Epidermal melanocyte (primary cell): Measurements from ENCODE around the gene HRH2.

ENCODE experiments used
- DNase-seq: peaks from one replicate; pipeline ENCODE4 v3.0.0; 2011; ENCODE audit warnings: low spot score; ENCODE audit not compliant: insufficient read length

The HRH2 gene

DNA sequence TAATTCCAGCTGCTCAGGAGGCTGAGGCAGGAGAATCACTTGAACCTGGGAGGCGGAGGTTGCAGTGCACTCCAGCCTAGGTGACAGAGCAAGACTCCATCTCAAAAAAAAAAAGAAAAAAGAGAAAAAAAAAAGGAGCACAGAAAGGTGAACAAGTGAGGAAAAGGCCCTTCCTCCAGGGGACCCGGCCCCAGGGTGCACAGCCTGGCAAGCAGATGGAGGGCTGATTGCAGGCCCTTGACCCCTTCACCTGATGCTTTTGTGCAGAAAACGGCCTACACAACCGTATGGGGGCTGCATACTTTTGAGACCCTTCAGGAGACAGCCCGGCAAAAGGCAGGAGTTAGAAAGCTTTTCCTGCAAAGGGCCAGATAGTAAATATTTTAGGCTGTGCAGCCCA, 33.9 kb downstream of the HRH2 start:
- DNase-seq = no peak

DNA sequence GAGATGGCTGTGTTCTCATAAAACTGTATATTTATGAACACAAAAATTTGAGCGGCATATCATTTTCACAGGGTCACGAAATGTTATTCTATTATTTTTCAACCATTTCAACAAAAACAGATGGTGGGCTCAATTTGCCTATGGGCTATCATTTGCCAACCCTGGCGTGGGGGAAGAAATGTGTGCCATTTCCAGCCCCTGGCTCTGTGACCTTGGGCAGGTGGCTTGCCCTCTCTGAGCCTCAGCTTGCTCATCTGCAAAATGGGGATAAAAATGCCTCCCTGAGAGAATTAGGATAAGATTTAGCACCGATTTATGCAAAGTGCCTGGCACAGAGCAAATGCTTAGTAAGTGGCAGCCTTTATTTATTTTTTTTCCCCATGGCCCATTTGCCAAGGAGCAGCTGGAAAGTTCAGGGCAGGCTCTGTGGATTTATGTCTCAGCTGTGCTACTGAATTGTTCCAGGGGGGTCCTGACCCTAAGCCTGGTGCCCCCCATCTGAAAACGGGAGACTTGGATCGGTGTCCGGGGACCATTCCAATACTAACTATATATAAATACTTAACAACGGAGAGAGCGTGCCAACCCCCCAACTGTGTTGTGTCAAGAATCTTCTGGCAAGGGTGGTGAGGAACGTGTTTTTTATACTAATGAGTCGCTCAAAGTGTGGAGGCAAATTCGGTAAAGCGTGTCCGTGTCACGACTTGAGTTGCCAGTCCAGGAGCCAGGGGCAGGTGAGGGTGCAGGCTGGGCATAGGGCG, 34.5 kb downstream of the HRH2 start:
- DNase-seq = no peak

- no peak for DNase-seq
Observed at GRCh38 chr5:175692996-175693710, 35.3 kb downstream of the HRH2 start.

DNA sequence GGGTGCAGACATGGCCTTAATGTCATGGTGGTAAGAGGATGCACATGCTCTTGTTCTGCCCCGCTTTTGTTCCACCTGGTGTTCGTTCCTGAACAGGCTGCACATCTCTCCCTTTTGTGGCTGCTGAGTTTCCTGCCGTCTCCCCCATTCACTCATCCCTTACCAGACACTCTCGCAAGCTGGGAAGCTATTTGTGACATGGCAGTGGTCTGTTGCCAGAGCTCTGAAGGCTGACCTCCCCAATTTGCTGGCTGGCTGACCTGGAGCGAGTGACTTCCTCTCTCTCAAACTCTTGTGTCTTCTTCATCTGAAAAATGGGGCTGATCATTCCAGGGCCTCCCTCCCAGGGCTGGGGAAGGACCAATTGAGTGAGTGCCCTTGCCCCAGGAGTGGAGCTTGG, 35.9 kb downstream of the HRH2 start:
- no peak for DNase-seq

- no peak for DNase-seq
Observed at GRCh38 chr5:175694371-175695160, 36.7 kb downstream of the HRH2 start.

- DNase-seq = no peak
Observed at GRCh38 chr5:175695161-175696126, 37.6 kb downstream of the HRH2 start.

GRCh38 chr5:175696139-175696854, 38.4 kb downstream of the HRH2 start:
- peak; percentile 32 for DNase-seq

DNA sequence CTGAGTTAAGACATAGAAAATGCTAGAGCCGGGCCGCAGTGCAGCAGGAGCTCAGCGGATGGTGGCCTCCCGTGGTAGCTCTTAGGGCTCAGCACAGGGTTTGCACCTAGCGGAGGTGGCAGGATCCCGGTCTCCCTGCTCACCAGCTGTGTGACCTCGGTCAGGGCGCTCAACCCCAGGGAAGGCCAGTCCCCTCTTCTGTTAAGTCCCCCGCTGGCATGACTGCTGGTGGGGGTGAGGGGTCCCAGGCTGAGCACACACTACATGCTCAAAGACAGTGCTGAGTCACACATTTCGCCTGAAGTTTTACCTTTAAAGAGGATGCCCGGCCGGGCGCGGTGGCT, 39.0 kb downstream of the HRH2 start:
- DNase-seq = no peak

DNA sequence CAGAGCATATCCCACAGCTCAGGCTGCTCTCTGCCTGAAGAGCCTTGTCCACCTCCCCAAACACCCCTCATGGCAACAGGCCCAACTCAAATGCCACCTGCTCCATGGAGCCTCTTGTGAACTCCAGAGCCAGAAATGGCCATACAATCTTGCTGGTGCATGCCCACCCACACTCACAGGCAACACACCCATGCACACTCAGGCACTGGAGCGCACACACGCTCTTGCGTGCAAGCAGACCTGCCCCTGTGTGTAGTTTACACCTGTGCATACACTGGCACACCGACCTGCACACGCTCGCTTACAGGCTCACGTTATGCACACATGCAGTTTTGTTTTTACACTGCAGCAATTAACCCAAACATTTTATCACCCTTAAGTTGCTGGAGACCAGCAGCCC, 40.0 kb downstream of the HRH2 start:
- DNase-seq = no peak

DNA sequence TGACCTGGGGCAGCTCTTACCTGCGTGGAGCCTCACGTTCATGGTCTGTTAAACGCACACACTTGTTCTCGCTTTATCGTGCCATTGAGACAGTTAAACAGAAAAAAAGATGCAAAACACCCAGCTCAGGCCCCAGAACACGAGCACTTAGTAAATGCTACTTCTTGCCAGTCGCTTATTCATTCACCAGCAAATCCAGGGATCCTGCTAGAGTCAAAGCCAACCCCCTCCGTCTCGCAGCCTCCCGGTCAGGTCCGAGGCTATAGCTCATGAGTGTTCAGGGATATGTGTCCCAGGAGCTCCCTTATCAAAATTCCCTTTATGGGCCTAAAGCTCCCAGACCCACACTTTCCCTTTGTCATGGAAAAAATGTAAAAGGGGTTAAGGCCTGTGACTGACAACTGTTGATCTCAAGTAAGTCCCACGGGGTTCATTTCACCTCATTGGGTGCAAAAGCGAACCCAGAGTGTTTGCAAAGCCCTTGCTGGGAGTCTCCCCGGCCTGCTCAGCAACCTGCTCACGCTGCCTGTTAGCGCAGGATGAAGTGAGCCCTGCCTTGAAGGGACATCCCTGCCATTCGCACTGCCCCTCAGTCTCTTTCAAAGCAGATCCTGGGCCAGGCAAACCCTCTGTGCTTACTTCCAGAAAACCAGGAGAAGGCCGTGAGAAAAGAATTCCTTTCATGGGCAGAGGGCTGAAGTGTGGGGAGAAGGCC, 40.7 kb downstream of the HRH2 start:
- no peak for DNase-seq

DNA sequence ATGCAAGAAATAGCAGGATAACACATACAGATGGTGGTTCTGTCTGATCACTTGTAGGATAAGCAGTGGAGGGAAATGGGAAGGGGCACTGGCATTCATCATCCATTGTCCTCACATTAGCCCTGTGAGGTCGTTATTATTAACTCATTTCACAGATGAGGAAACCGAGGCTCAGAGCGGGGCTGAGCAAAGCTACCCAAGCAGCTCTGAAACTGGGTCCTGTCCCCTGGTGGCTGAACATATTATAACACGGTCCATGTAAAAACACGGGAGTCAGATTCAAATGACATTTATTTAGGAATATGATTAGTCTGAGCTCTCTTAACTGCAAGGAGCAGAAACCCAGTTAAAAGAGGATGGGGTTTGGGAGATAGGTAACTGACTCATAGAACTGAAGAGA, 43.1 kb downstream of the HRH2 start:
- no peak for DNase-seq

DNA sequence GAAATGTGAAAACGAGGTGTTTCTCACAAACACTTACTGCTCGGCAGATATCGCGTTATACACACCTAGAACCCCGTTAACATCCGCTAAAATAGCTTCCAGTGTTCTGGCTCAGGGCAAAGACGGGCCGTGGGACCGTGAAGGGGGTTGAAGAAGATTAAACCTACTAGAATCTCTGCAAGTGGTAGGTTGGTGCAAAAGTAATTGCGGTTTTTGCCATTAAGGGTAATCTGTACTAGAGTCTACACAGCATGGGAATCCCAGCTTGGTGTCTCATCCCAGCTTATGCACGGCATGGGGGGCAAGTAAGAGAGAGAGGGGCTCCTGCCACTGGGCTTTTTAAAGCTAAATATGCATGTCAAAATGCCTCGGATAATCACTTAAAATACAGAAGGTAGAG, 43.9 kb downstream of the HRH2 start:
- DNase-seq = no peak

GRCh38 chr5:175706499-175706898, 48.6 kb downstream of the HRH2 start:
- no peak for DNase-seq

GRCh38 chr5:175707751-175708375, 50.0 kb downstream of the HRH2 start:
- no peak for DNase-seq

GRCh38 chr5:175709276-175709781, 51.5 kb downstream of the HRH2 start:
- no peak for DNase-seq

- no peak for DNase-seq
Observed at GRCh38 chr5:175710326-175710725, 52.5 kb downstream of the HRH2 start.

- no peak for DNase-seq
Observed at GRCh38 chr5:175711031-175711430, 53.2 kb downstream of the HRH2 start.

DNA sequence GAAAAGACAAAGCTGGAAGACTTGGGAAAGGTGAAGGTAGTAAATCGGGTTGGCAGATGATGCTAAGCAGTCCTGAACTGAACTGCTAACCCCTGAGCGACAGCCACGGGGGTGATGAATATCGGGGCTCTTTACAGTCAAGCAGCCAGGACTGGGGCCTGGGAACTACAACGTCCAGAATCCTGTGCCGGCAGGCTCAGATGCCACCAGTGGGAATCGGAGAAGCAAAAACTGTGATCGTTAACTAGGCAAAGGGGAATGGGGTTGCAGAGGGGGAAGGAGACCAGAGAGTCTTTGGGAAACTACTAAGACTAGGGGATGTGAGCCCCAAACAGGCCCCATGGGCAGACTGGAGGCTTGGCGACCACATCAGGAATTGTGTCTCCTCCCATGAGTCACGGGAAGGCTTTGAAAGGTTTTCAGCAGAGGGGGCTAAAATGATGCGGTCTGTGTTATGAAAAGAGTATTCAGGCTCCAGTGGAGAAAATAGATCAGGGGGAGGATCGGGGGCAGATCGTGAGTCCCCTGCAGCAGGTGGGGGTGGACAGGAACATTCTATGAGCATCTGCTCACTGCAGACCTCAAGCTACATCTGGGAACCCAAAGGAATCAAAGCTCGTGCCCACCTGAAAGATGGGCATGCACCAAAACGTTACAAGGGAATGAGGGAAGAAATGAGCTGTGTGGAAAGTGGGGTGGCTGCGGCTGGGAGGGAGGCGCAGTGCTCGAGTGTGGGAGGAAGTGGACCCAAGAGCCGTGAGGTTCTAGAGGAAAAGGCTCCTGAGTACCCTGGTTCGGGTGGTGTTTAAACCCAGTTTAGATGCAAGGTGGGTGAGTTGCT, 53.8 kb downstream of the HRH2 start:
- DNase-seq = no peak
